ENCODE results near the gene GNA14. TPM values are rescaled to one million over a fixed set of nuclear protein-coding genes. Genes with fewer than 3 reads are reported as not detected.

GNA14 gene
- total and polyA plus RNA-seq, 2 of the 8 experiments (the other 6 are each of a cell fraction or from before 2014, with no cell fraction given): 3.4 to 6.3 TPM

DNA sequence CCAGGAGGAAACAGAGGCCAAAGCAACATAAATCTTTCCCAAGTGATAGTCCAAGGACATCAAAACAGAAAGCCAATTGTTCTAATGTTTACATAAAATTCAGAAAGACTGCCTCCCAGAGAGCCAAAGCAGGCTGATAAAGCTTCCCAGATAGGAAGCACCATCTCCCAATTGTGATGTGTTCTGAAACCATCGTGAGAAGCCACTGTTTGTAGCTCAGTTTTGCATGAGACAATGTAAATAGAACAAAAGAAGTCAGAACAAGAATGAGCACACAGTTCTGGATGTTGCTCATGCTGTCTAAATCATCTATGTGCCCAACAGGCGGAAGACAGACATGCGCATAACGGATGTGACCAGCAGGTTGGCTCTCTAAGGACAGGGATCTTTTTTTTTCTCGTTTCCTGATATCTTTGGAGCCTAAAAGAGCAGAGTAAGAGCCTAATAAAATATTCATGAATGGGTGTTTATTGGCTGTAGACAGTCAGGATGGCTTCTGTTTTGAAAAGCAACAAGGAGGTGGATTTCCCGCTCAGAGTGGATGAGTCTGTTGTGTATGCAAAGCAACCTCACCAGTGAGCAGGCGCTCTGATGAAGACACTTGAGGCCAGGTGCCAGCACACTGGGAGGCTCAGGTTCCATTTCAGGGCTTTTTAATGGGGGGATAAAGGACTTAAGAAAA lies 113.6 kb downstream of the GNA14 start:
- peak overlapping the region; percentile 48; the same call in 1 of the 2 replicates for H3K27ac ChIP-seq (ENCODE audit: low read depth, low read length)
- peak overlapping the region; percentile 32; the same call in 1 of the 2 replicates for H2BK5ac ChIP-seq (ENCODE audit: low read depth, low read length)
- WGBS, 2 experiments (ENCODE audit: extremely low coverage in 1 of 2, insufficient coverage in 1 of 2, insufficient read length in 1 of 2, insufficient replicate concordance in 2 of 2, low coverage in 1 of 2, low lambda C conversion rate in 2 of 2, missing lambda C conversion rate in 1 of 2): 51% methylated on average over 7 of the region's 7 CpGs; no CpG with 5 or more reads in 1 of the 2 experiments
- H4K20me1 ChIP-seq (replicated peaks in 1 of 2; ENCODE audit: control insufficient read depth in 1 of 2, insufficient read depth in 2 of 2, low read length in 2 of 2): no peaks in the 10 kb centered on the region
- H3K14ac ChIP-seq (ENCODE audit: insufficient read length): no peak overlapping the region
- H3K23ac ChIP-seq (ENCODE audit: insufficient read length): no peak overlapping the region
- H2AK5ac ChIP-seq (ENCODE audit: low read depth, low read length): no peak overlapping the region
- no peak overlapping the region for H4K91ac ChIP-seq (replicated peaks; ENCODE audit: insufficient read length, low read length)
- no peak overlapping the region for H3K4ac ChIP-seq (replicated peaks; ENCODE audit: insufficient read length, low read depth, low read length)
- ChIA-PET POLR2A (ENCODE audit: partially characterized antibody) (interaction anchor here (1.6 kb wide), 1 partner anchor 51 kb away, joined by 4 read pairs; no protein-coding TSS in a partner anchor), CTCF (ENCODE audit: partially characterized antibody) (interaction anchor here (0.7 to 1.7 kb wide), 4 partner anchors 9 to 115 kb away, joined by 3 to 6 read pairs (median 4); no protein-coding TSS in a partner anchor)
- no peak for DNase-seq (ENCODE audit: low read depth in 1 of 2, low spot score in 2 of 2)
- peak overlapping the region; percentile 7 for H2BK120ac ChIP-seq (replicated peaks; ENCODE audit: low read depth, low read length)
- no peak overlapping the region for H3K56ac ChIP-seq (replicated peaks; ENCODE audit: insufficient read length, low read depth, low read length)
- no peak overlapping the region for H2AFZ ChIP-seq (ENCODE audit: low read length)
- H3K9ac ChIP-seq (replicated peaks in 1 of 4; ENCODE audit: extremely low read depth in 1 of 4, low read depth in 3 of 4, low read length in 3 of 4): no peak overlapping the region
- H3K79me2 ChIP-seq (ENCODE audit: control insufficient read depth in 1 of 2, insufficient read depth in 2 of 2, low read length in 2 of 2): no peaks in the 10 kb centered on the region
- no peaks in the 10 kb centered on the region for H3K9me3 ChIP-seq (ENCODE audit: insufficient read depth in 2 of 2, low read depth in 1 of 2, low read length in 1 of 2)
- H3K4me1 ChIP-seq (replicated peaks in 1 of 4; ENCODE audit: control insufficient read depth in 3 of 4, insufficient read depth in 4 of 4, low read length in 3 of 4): peaks cover 3 to 14% (median 8%) of the 10 kb centered on the region in 4 experiments; a peak in 6 of 7 replicates
- no peak overlapping the region for H2BK12ac ChIP-seq (ENCODE audit: low read depth, low read length)
- H3K27me3 ChIP-seq (replicated peaks in 1 of 4; ENCODE audit: control insufficient read depth in 3 of 4, extremely low read depth in 1 of 4, insufficient read depth in 3 of 4, low read length in 3 of 4): no peaks in the 10 kb centered on the region
- H3K4me2 ChIP-seq (ENCODE audit: insufficient read depth in 1 of 2, low read depth in 2 of 2, low read length in 2 of 2): peak overlapping the region in 1 of 2 experiments; percentile 17; a peak in 1 of 4 replicates
- peak; percentile 87 for FAIRE-seq
- no peaks in the 10 kb centered on the region for H3K79me1 ChIP-seq (ENCODE audit: low read depth, low read length)
- H2BK20ac ChIP-seq (ENCODE audit: low read length): no peak overlapping the region
- no peak overlapping the region for H2BK15ac ChIP-seq (ENCODE audit: low read length)
- H4K5ac ChIP-seq (ENCODE audit: insufficient read length, low read depth, low read length): no peak overlapping the region
- no peak overlapping the region for H4K8ac ChIP-seq (ENCODE audit: extremely low read depth, insufficient read depth, low read length)
- H3K36me3 ChIP-seq (ENCODE audit: control insufficient read depth in 2 of 4, insufficient read depth in 4 of 4, low read length in 3 of 4): no peaks in the 10 kb centered on the region
- no peak overlapping the region for H3K18ac ChIP-seq (ENCODE audit: extremely low read depth, low read length)
- no peaks in the 10 kb centered on the region for H3K23me2 ChIP-seq (ENCODE audit: low read depth, low read length)
- no peak overlapping the region for H3K4me3 ChIP-seq (ENCODE audit: extremely low read depth in 1 of 4, insufficient read depth in 2 of 4, low read depth in 3 of 4, low read length in 4 of 4)
- TF ChIP-seq TAF7 (optimal IDR thresholded peaks at IDR 0.05; ENCODE audit: borderline replicate concordance, low read depth, low read length) (no peak), MAFK (IDR thresholded peaks at IDR 0.05; ENCODE audit: low read depth, low read length) (no peak), SIN3A (conservative IDR thresholded peaks at IDR 0.05 in 1 of 2, IDR thresholded peaks at IDR 0.05 in 1 of 2; ENCODE audit: low read depth in 1 of 2, low read length in 2 of 2) (no peak), SP4 (IDR thresholded peaks at IDR 0.05; ENCODE audit: low read length) (no peak), TAF1 (IDR thresholded peaks at IDR 0.05; ENCODE audit: low read depth, low read length) (no peak), PHF8 (conservative IDR thresholded peaks at IDR 0.05; ENCODE audit: low read depth, low read length) (no peak), POU5F1 (IDR thresholded peaks at IDR 0.05; ENCODE audit: low read depth, low read length) (peak; percentile 92), FOSL1 (IDR thresholded peaks at IDR 0.05; ENCODE audit: insufficient read depth, low read depth, low read length) (no peak), POLR2A (IDR thresholded peaks at IDR 0.05; ENCODE audit: control extremely low read depth in 1 of 2, low read depth in 2 of 2, low read length in 2 of 2) (no peak), RXRA (IDR thresholded peaks at IDR 0.05; ENCODE audit: insufficient read depth, low read depth, low read length) (no peak), NANOG (IDR thresholded peaks at IDR 0.05; ENCODE audit: insufficient read depth, low read depth, low read length, poor library complexity, severe bottlenecking) (peak; percentile 18), HDAC6 (IDR thresholded peaks at IDR 0.05; ENCODE audit: low read depth, low read length) (no peak)
- TF ChIP-seq, protein P1, sequence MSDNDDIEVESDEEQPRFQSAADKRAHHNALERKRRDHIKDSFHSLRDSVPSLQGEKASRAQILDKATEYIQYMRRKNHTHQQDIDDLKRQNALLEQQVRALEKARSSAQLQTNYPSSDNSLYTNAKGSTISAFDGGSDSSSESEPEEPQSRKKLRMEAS (IDR thresholded peaks at IDR 0.05): peak; percentile 52; the same call in 1 of the 2 replicates

Measured in H1 (cell line).